ENCODE data around the gene CYP2C9. TPM values are rescaled to one million over a fixed set of nuclear protein-coding genes. Genes with fewer than 3 reads are reported as not detected.

CYP2C9 gene
- total RNA-seq, 4 donors from 2014 or later = 0.81 to 1.4 TPM; not detected in 2

DNA sequence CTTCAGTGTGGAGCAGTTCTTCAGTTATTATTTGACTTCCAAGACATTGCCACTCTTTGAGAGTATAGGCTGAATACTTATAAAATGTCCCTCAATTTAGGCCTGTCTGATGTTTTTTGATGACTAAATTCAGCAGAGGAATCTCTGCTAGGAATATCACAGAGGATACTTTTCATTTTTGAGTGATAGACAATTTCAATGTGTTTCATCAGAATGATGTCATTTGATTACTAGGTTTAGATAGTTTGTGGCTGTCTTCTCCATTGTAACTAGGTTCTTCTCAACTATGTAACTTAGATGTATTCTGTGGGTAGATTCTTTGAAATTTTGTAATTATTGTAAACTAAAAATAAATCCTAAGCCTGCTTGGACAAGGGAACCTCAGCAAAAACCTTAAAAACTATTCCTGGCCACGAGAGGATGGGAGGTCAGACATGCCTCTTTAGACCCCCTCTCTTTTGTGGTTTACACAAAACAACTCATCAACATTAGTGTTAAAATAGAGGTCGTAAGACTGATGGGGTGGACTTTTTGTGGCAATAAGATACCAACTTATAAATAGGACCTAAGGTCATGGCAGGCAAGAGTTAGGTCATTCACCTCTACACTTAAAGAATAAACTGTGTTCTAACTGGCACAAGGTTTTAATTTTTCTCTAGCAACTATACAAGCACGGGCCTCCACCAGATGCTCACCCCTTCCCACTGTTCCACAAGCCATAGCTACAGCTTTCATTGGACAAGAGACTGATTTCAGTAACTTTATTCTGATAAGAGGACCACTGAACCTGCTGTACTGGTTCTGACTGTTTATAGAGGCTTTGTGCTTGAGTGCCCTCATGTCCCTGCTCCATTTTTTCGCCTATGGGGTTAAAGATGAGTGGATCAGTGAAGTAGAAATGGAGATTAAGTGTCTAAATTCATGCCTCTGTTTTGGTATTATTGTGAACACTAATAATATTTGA, 97.2 kb downstream of the CYP2C9 start:
- intact Hi-C loops (cut with DNase I; ENCODE audit: low total_unique reads) = no loop called here
- TF ChIP-seq CTCF (IDR thresholded peaks at IDR 0.05) (no peak), POLR2A (IDR thresholded peaks at IDR 0.05) (no peak)

GRCh38 chr10:95039281-95039680, 100.8 kb downstream of the CYP2C9 start:
- TF ChIP-seq POLR2A (IDR thresholded peaks at IDR 0.05) (no peak), CTCF (IDR thresholded peaks at IDR 0.05) (no peak)
- intact Hi-C loops (cut with DNase I; ENCODE audit: low total_unique reads) = no loop called here
- 88 to 90% methylated on average over 2 of the region's 2 CpGs for WGBS, 2 donors
- no peak for DNase-seq (ENCODE audit: low spot score in 2 of 2)
- H3K4me3 ChIP-seq (ENCODE audit: low read depth, poor library complexity, severe bottlenecking) = no peak overlapping the region

More for the DNA sequence above, 97.2 kb downstream of the CYP2C9 start:
- no peak for DNase-seq (ENCODE audit: low spot score in 2 of 2)
- WGBS, 2 donors = 53 to 58% methylated on average over 4 of the region's 4 CpGs
- no peak overlapping the region for H3K4me3 ChIP-seq (ENCODE audit: low read depth, poor library complexity, severe bottlenecking)

Other genes starting within 250 kb of the CYP2C9 start
- gene CYP2C19, start 176.0 kb upstream of the CYP2C9 start, total RNA-seq = 1 to 10 TPM in 1 of 4 donors, under 1 TPM in 3; 0.17 to 1.2 (median 0.50) TPM
- not detected for gene CYP2C8, start 130.8 kb downstream of the CYP2C9 start, total RNA-seq